ENCODE measurements around the gene TMTC1. TPM values are rescaled to one million over a fixed set of nuclear protein-coding genes. Genes with fewer than 3 reads are reported as not detected.

The TMTC1 gene
- total and polyA plus RNA-seq, 5 donors from 2014 or later: not detected

GRCh38 chr12:29463198-29463597, 320.5 kb downstream of the TMTC1 start:
- H3K36me3 Mint-ChIP-seq: no peaks in the 10 kb centered on the region
- Histone ChIP-seq H3K9me3 (ENCODE audit: control insufficient read depth in 2 of 2, low read length in 2 of 2) (no peaks in the 10 kb centered on the region), H3K27me3 (ENCODE audit: control insufficient read depth, insufficient read depth, low read length) (no peaks in the 10 kb centered on the region), H3K27ac (ENCODE audit: insufficient read depth, low read length, poor library complexity, severe bottlenecking) (no peak overlapping the region), H3K4me3 (ENCODE audit: low read depth, low read length) (no peak overlapping the region), H3K4me1 (ENCODE audit: control insufficient read depth, insufficient read depth, low read length, poor library complexity, severe bottlenecking) (no peaks in the 10 kb centered on the region), H3K36me3 (ENCODE audit: control insufficient read depth, insufficient read depth, low read length) (no peaks in the 10 kb centered on the region)
- H3K27me3 Mint-ChIP-seq: peaks cover 8% of the 10 kb centered on the region
- H3K4me3 Mint-ChIP-seq: no peak overlapping the region
- peak in 1 of 2 donors; percentile 31 for ATAC-seq (ENCODE audit: low read depth in 2 of 2)
- no peak overlapping the region for H3K27ac Mint-ChIP-seq
- DNase-seq: no peak
- peaks cover 0 to 2% (median 0%) of the 10 kb centered on the region in 4 donors for H3K4me1 Mint-ChIP-seq
- H3K9me3 Mint-ChIP-seq: peaks cover 0 to 7% (median 2%) of the 10 kb centered on the region in 7 donors

GRCh38 chr12:29460082-29460481, 323.7 kb downstream of the TMTC1 start:
- ATAC-seq (ENCODE audit: low read depth in 2 of 2) (no peak), DNase-seq (no peak)
- Histone ChIP-seq H3K27me3 (ENCODE audit: control insufficient read depth, insufficient read depth, low read length) (no peaks in the 10 kb centered on the region), H3K36me3 (ENCODE audit: control insufficient read depth, insufficient read depth, low read length) (no peaks in the 10 kb centered on the region), H3K4me1 (ENCODE audit: control insufficient read depth, insufficient read depth, low read length, poor library complexity, severe bottlenecking) (no peaks in the 10 kb centered on the region), H3K9me3 (ENCODE audit: control insufficient read depth in 2 of 2, low read length in 2 of 2) (no peaks in the 10 kb centered on the region), H3K4me3 (ENCODE audit: low read depth, low read length) (no peak overlapping the region), H3K27ac (ENCODE audit: insufficient read depth, low read length, poor library complexity, severe bottlenecking) (no peak overlapping the region)
- H3K27me3 Mint-ChIP-seq: peaks cover 13% of the 10 kb centered on the region
- peaks cover 0 to 2% (median 0%) of the 10 kb centered on the region in 4 donors for H3K4me1 Mint-ChIP-seq
- no peak overlapping the region for H3K4me3 Mint-ChIP-seq
- no peaks in the 10 kb centered on the region for H3K36me3 Mint-ChIP-seq
- no peak overlapping the region for H3K27ac Mint-ChIP-seq
- H3K9me3 Mint-ChIP-seq: peaks cover 0 to 5% (median 0%) of the 10 kb centered on the region in 7 donors

GRCh38 chr12:29455087-29455486, 328.7 kb downstream of the TMTC1 start:
- no peaks in the 10 kb centered on the region for H3K9me3 ChIP-seq (ENCODE audit: control insufficient read depth in 2 of 2, low read length in 2 of 2)
- Mint-ChIP-seq H3K4me3 (no peak overlapping the region), H3K9me3 (no peaks in the 10 kb centered on the region), H3K4me1 (peaks cover 0 to 2% (median 0%) of the 10 kb centered on the region in 4 donors), H3K36me3 (no peaks in the 10 kb centered on the region), H3K27me3 (peaks cover 5% of the 10 kb centered on the region), H3K27ac (no peak overlapping the region)
- ATAC-seq (ENCODE audit: low read depth in 2 of 2) (no peak), DNase-seq (no peak)
- no peaks in the 10 kb centered on the region for H3K36me3 ChIP-seq (ENCODE audit: control insufficient read depth, insufficient read depth, low read length)
- H3K27me3 ChIP-seq (ENCODE audit: control insufficient read depth, insufficient read depth, low read length): no peaks in the 10 kb centered on the region
- no peaks in the 10 kb centered on the region for H3K4me1 ChIP-seq (ENCODE audit: control insufficient read depth, insufficient read depth, low read length, poor library complexity, severe bottlenecking)
- no peak overlapping the region for H3K27ac ChIP-seq (ENCODE audit: insufficient read depth, low read length, poor library complexity, severe bottlenecking)
- H3K4me3 ChIP-seq (ENCODE audit: low read depth, low read length): no peak overlapping the region

- DNase-seq (no peak), ATAC-seq (ENCODE audit: low read depth in 2 of 2) (no peak)
- Mint-ChIP-seq H3K4me1 (no peaks in the 10 kb centered on the region), H3K36me3 (no peaks in the 10 kb centered on the region), H3K4me3 (no peak overlapping the region), H3K27ac (no peak overlapping the region), H3K27me3 (peaks cover 5% of the 10 kb centered on the region), H3K9me3 (peaks cover 0 to 3% (median 0%) of the 10 kb centered on the region in 7 donors)
- H3K4me3 ChIP-seq (ENCODE audit: low read depth, low read length): no peak overlapping the region
- H3K36me3 ChIP-seq (ENCODE audit: control insufficient read depth, insufficient read depth, low read length): no peaks in the 10 kb centered on the region
- no peaks in the 10 kb centered on the region for H3K9me3 ChIP-seq (ENCODE audit: control insufficient read depth in 2 of 2, low read length in 2 of 2)
- no peaks in the 10 kb centered on the region for H3K27me3 ChIP-seq (ENCODE audit: control insufficient read depth, insufficient read depth, low read length)
- H3K27ac ChIP-seq (ENCODE audit: insufficient read depth, low read length, poor library complexity, severe bottlenecking): no peak overlapping the region
- H3K4me1 ChIP-seq (ENCODE audit: control insufficient read depth, insufficient read depth, low read length, poor library complexity, severe bottlenecking): no peaks in the 10 kb centered on the region
Measured at GRCh38 chr12:29451888-29452287, 331.9 kb downstream of the TMTC1 start.
